Brain microvascular endothelial cell (primary cell): ENCODE results near the gene DIPK1C.

Source experiments
- DNase-seq: peaks from one replicate; pipeline ENCODE4 v3.0.0-alpha.2; 2020
- H3K27ac ChIP-seq: fragments of 250-450 bp; sonication (Bioruptor Pico); 2 replicates; pipeline ENCODE4 v1.5.1; 2020; ENCODE audit warnings: mild to moderate bottlenecking, moderate library complexity
- H3K27me3 ChIP-seq: fragments of 250-450 bp; sonication (Bioruptor Pico); replicated peaks from 2 replicates; pipeline ENCODE4 v1.5.1; 2020; ENCODE audit warnings: mild to moderate bottlenecking
- H3K36me3 ChIP-seq: fragments of 250-450 bp; sonication (Bioruptor Pico); replicated peaks from 2 replicates; pipeline ENCODE4 v1.5.1; 2020; ENCODE audit warnings: mild to moderate bottlenecking
- H3K4me3 ChIP-seq: 2 replicates; pipeline ENCODE4 v1.5.1; 2011; ENCODE audit warnings: low read depth, mild to moderate bottlenecking, control low read depth, low read length, moderate library complexity
- in situ Hi-C: cut with HindIII; loops from 2 replicates; pipeline ENCODE4 v1.10.0; 2017; ENCODE audit warnings: low sequenced_read_pairs, low pct_ligation_motif_present
- TF ChIP-seq, protein P1 (sequence below): IDR thresholded peaks from 2 replicates; pipeline ENCODE4 v1.5.1; 2011; ENCODE audit warnings: low read depth, mild to moderate bottlenecking, moderate library complexity, low read length, control low read depth, inconsistent platforms; ENCODE audit errors: missing control alignments

The DIPK1C gene

DNA sequence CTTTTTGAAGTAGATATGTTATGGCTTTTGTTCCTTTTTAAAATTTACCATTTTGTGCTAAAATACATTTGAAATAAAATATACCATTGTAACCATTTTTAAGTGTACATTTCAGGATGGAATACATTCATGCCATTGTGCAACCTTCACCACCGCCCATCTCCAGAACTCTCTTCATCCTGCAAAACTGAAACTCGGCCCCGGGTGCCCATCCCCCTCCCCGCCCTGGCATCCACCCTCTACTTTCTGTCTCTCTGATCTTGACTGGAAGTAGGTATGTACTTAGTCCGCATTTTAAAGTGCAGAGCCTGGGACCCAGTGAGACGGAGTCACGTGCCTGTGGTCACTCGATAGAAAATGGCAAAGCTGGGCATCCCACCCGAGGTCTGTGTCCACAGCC is 45.6 kb downstream of the DIPK1C start:
- no peak for DNase-seq
- no peak overlapping the region for H3K4me3 ChIP-seq
- no peak overlapping the region for H3K27ac ChIP-seq
- H3K36me3 ChIP-seq = no peaks in the 10 kb centered on the region
- in situ Hi-C loops = no loop called here
- TF ChIP-seq, protein P1, sequence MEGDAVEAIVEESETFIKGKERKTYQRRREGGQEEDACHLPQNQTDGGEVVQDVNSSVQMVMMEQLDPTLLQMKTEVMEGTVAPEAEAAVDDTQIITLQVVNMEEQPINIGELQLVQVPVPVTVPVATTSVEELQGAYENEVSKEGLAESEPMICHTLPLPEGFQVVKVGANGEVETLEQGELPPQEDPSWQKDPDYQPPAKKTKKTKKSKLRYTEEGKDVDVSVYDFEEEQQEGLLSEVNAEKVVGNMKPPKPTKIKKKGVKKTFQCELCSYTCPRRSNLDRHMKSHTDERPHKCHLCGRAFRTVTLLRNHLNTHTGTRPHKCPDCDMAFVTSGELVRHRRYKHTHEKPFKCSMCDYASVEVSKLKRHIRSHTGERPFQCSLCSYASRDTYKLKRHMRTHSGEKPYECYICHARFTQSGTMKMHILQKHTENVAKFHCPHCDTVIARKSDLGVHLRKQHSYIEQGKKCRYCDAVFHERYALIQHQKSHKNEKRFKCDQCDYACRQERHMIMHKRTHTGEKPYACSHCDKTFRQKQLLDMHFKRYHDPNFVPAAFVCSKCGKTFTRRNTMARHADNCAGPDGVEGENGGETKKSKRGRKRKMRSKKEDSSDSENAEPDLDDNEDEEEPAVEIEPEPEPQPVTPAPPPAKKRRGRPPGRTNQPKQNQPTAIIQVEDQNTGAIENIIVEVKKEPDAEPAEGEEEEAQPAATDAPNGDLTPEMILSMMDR = no peak
- peaks cover 5% of the 10 kb centered on the region for H3K27me3 ChIP-seq

DNA sequence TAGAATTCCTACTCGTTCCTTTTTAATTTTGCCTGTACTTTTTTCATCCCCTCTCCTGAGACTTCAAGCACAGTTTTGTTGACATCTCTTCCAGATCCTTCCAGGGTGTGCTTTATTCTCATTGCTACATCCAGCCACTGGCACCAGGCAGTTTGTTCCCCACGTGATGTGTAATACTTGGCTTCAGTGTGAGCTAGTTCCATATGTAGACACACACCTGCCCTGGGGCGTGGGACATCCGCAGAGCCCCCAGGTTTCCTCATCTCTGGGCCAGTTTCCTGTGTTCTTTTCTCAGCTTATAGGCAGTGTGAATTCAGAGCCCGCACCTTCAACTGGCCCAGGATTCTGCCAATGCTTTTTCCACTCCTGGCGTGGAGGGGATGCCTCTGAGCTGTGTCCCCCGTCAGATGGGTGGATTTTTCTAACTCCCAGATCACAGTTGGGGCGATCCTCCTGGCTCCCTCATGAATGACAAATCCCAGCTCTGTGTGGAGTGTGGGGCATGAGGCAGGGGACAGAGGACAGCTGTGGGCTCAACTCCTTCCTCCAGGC is 46.6 kb downstream of the DIPK1C start:
- DNase-seq = no peak
- Histone ChIP-seq H3K27me3 (no peaks in the 10 kb centered on the region), H3K27ac (no peak overlapping the region), H3K4me3 (no peak overlapping the region), H3K36me3 (no peaks in the 10 kb centered on the region)
- in situ Hi-C loops = no loop called here
- TF ChIP-seq, protein P1 = no peak

DNA sequence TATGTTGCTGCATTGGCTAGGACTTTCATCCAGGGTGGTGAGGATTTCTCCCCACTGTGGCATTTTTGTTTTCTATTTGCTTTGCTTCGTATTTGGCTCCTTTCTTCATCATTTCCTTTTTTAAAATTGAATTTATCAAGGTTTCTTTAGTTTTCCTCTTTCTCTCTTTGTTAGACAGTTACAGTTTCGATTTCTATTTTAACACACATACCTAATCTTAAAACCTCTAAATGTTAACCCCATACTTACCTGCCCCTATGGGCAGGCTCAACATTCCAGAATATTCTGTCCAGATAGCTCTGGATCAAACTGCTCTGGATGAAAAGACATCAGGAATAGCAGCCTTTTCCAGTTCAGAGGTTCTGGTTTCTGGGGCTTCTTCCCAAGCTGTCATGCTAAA is 49.2 kb downstream of the DIPK1C start:
- TF ChIP-seq, protein P1 = no peak
- no peaks in the 10 kb centered on the region for H3K36me3 ChIP-seq

DNA sequence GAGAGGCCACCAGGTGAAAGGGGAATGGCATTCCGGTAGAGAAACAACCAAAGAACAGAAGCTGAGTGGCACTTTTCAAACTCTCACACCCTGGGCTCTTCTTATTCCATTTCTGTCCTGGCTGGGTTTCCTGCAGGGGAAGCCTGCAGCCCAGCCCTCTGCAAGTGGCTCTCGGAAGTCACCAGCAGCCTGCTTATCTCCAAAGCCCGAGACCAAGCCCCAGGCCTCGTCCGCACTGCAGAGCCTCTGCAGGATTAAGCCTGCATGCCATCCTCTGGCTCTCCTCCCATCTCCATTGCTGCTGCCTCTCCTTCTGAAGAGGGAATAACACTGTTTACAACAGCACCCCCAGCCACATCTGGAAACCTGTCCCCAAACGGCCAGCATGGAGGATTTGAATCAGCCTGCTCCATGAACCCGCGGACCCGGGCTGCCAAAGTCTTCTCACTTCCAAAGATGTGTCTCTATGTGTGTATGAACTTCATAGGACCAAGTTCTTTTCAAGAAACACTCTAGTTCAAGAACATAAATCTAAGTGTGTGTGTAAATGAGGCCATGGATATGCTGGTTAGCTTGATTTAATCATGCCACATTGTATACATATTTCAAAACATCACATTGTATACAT is 54.2 kb downstream of the DIPK1C start:
- Histone ChIP-seq H3K4me3 (no peak overlapping the region), H3K27ac (no peak overlapping the region), H3K36me3 (no peaks in the 10 kb centered on the region), H3K27me3 (no peaks in the 10 kb centered on the region)
- in situ Hi-C loops = no loop called here
- DNase-seq = no peak
- TF ChIP-seq, protein P1 = no peak

More for the DNA sequence above, 49.2 kb downstream of the DIPK1C start:
- no peak for DNase-seq
- in situ Hi-C loops = no loop called here
- no peaks in the 10 kb centered on the region for H3K27me3 ChIP-seq
- H3K4me3 ChIP-seq = no peak overlapping the region
- no peak overlapping the region for H3K27ac ChIP-seq

DNA sequence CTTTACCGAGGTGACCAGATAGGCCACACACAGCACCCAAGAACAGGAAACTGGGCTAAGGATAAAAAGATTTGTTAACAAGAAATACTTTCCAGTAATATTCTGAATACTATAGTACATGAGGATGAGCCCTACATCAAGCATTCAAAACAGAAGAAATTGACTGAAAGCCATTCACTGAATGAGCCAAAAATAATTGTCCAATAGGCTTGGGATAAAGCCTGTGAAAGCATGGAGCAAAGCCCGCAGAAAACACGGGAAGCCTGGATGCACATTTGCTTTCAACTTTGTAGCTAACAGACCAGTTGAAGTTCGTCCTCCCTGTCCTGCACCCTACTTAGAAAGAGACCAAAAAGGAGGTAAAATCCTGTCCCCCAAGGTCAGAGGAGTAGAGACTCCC is 56.3 kb downstream of the DIPK1C start:
- Histone ChIP-seq H3K27ac (no peak overlapping the region), H3K27me3 (no peaks in the 10 kb centered on the region), H3K36me3 (no peaks in the 10 kb centered on the region), H3K4me3 (no peak overlapping the region)
- DNase-seq = no peak
- TF ChIP-seq, protein P1 = no peak
- in situ Hi-C loops = no loop called here
